Thyroid gland (tissue), 4 donors: Measurements from ENCODE around the gene ZNF76. TPM values are rescaled to one million over a fixed set of nuclear protein-coding genes. Genes with fewer than 3 reads are reported as not detected.

Experiments used
- DNase-seq, 2 donors: peaks; one replicate each; pipeline ENCODE4 v3.0.0-alpha.2; 2019
- H3K27ac ChIP-seq, 3 donors: fragments of 200-600 bp; sonication (generic); 1 replicate in 2 of 3; 2 replicates in 1 of 3; pipeline ENCODE4 v1.5.1; 2016 to 2019; ENCODE audit warnings: mild to moderate bottlenecking in 1 of 3, moderate library complexity in 1 of 3
- H3K27me3 ChIP-seq: fragments of 200-600 bp; sonication (generic); one replicate; pipeline ENCODE4 v1.5.1; 2019
- H3K36me3 ChIP-seq, 2 donors: fragments of 200-600 bp; sonication (generic); one replicate each; pipeline ENCODE4 v1.5.1; 2016 to 2019
- H3K4me1 ChIP-seq, 2 donors: fragments of 200-600 bp; sonication (generic); one replicate each; pipeline ENCODE4 v1.5.1; 2017 to 2019
- H3K4me3 ChIP-seq, 3 donors: fragments of 200-600 bp; sonication (generic); replicated peaks in 1 of 3; 1 replicate in 2 of 3; 2 replicates in 1 of 3; pipeline ENCODE4 v1.5.1; 2016; ENCODE audit warnings: mild to moderate bottlenecking in 1 of 3
- H3K9me3 ChIP-seq: fragments of 200-600 bp; sonication (generic); one replicate; pipeline ENCODE4 v1.5.1; 2017
- CTCF ChIP-seq, 6 experiments: fragments of 200-600 bp in 3 of 6; fragments of 450-650 bp in 3 of 6; sonication (generic) in 3 of 6; IDR thresholded peaks; one replicate each; pipeline ENCODE4 v1.5.1; 2016 to 2019; ENCODE audit warnings: antibody characterized with exemption in 6 of 6, mild to moderate bottlenecking in 2 of 6, inconsistent platforms in 1 of 6, moderate library complexity in 1 of 6
- POLR2A ChIP-seq, 2 donors: fragments of 450-650 bp; IDR thresholded peaks; one replicate each; pipeline ENCODE4 v1.6.1; 2017; ENCODE audit warnings: antibody characterized with exemption in 2 of 2, mild to moderate bottlenecking in 2 of 2, moderate library complexity in 1 of 2
- WGBS, 2 donors: methylation state at CpG; one replicate each; pipeline ENCODE4 v1.1.5; 2017; 5-methylcytosine and 5-hydroxymethylcytosine counted together
- intact Hi-C: fragments of 100-400 bp; cut with DNase I; formaldehyde crosslinking; loops from one replicate; pipeline ENCODE4 v1.15.1; 2023
- total RNA-seq, 4 donors: library from RNA; depleted of rRNA; stranded (reverse); fragments of >200 nt; gene quantifications; one replicate each; pipeline ENCODE4 v1.2.3, GENCODE V29; 2016

The ZNF76 gene
- total RNA-seq, 4 donors from 2014 or later = 54.3 to 81.7 (median 71.6) TPM

GRCh38 chr6:35267446-35267845 lies 7.9 kb downstream of the ZNF76 start:
- Histone ChIP-seq H3K9me3 (no peaks in the 10 kb centered on the region), H3K36me3 (no peaks in the 10 kb centered on the region), H3K4me1 (peaks cover 15 to 26% of the 10 kb centered on the region in 2 donors), H3K4me3 (no peak overlapping the region), H3K27me3 (no peaks in the 10 kb centered on the region), H3K27ac (no peak overlapping the region)
- intact Hi-C loops = no loop called here
- no peak for DNase-seq
- 94 to 95% methylated on average over 8 of the region's 8 CpGs for WGBS, 2 donors
- no peak for TF ChIP-seq CTCF (IDR thresholded peaks at IDR 0.05)
- no peak for TF ChIP-seq POLR2A (IDR thresholded peaks at IDR 0.05)

GRCh38 chr6:35267897-35268296 lies 8.4 kb downstream of the ZNF76 start:
- intact Hi-C loops = no loop called here
- no peak overlapping the region for H3K4me3 ChIP-seq
- no peaks in the 10 kb centered on the region for H3K9me3 ChIP-seq
- no peaks in the 10 kb centered on the region for H3K36me3 ChIP-seq
- no peak for DNase-seq
- no peak overlapping the region for H3K27ac ChIP-seq
- TF ChIP-seq CTCF (IDR thresholded peaks at IDR 0.05) (no peak), POLR2A (IDR thresholded peaks at IDR 0.05) (no peak)
- peaks cover 17 to 22% of the 10 kb centered on the region in 2 donors for H3K4me1 ChIP-seq
- WGBS, 2 donors = 66 to 67% methylated on average over 2 of the region's 2 CpGs
- no peaks in the 10 kb centered on the region for H3K27me3 ChIP-seq

- 91 to 97% methylated on average over 2 of the region's 2 CpGs for WGBS, 2 donors
- Histone ChIP-seq H3K4me1 (peaks cover 4 to 11% of the 10 kb centered on the region in 2 donors), H3K27ac (no peak overlapping the region), H3K4me3 (no peak overlapping the region), H3K9me3 (no peaks in the 10 kb centered on the region), H3K27me3 (no peaks in the 10 kb centered on the region), H3K36me3 (no peaks in the 10 kb centered on the region)
- intact Hi-C loops = no loop called here
- DNase-seq = no peak
- TF ChIP-seq POLR2A (IDR thresholded peaks at IDR 0.05) (no peak), CTCF (IDR thresholded peaks at IDR 0.05) (no peak)
Observed at GRCh38 chr6:35272005-35272404, 12.5 kb downstream of the ZNF76 start.

GRCh38 chr6:35273822-35274559 lies 14.5 kb downstream of the ZNF76 start:
- TF ChIP-seq CTCF (IDR thresholded peaks at IDR 0.05) = no peak
- TF ChIP-seq POLR2A (IDR thresholded peaks at IDR 0.05) = no peak
- WGBS, 2 donors = 88 to 89% methylated on average over 4 of the region's 4 CpGs
- intact Hi-C loops = no loop called here
- Histone ChIP-seq H3K36me3 (no peaks in the 10 kb centered on the region), H3K4me3 (no peak overlapping the region), H3K27me3 (no peaks in the 10 kb centered on the region), H3K4me1 (peaks cover 6 to 11% of the 10 kb centered on the region in 2 donors), H3K27ac (no peak overlapping the region), H3K9me3 (no peaks in the 10 kb centered on the region)
- DNase-seq = no peak

- no peaks in the 10 kb centered on the region for H3K36me3 ChIP-seq
- peaks cover 9 to 15% of the 10 kb centered on the region in 2 donors for H3K4me1 ChIP-seq
- no peaks in the 10 kb centered on the region for H3K27me3 ChIP-seq
- DNase-seq = no peak
- intact Hi-C loops = no loop called here
- no peak overlapping the region for H3K27ac ChIP-seq
- H3K4me3 ChIP-seq = no peak overlapping the region
- no peaks in the 10 kb centered on the region for H3K9me3 ChIP-seq
- 72 to 74% methylated on average over 4 of the region's 4 CpGs for WGBS, 2 donors
- TF ChIP-seq POLR2A (IDR thresholded peaks at IDR 0.05) = no peak
- no peak for TF ChIP-seq CTCF (IDR thresholded peaks at IDR 0.05)
Observed at GRCh38 chr6:35275744-35276260, 16.3 kb downstream of the ZNF76 start.
